GM12878 (cell line): ENCODE measurements around the gene PFKM. TPM values are rescaled to one million over a fixed set of nuclear protein-coding genes. Genes with fewer than 3 reads are reported as not detected.

Experiments
- ATAC-seq: fragments of 200-7000 bp; cut with Tn5 transposase; 3 replicates; pipeline ENCODE4 v1.9.1; 2020; ENCODE audit warnings: mild to moderate bottlenecking, moderate library complexity
- BruUV-seq: library from RNA; stranded (reverse); fragments of 400-500 nt; replicated peaks from 2 replicates; lab custom pipeline; 2021; lab: Mats Ljungman, UMichigan
- CTCF ChIA-PET: fragments of 300-600 bp; sonication (Branson Sonifier 250); formaldehyde crosslinking; extraction: SDS; loops from one replicate; lab custom pipeline; 2021; ENCODE audit warnings: inconsistent platforms; lab: Yijun Ruan, JAX
- POLR2A ChIA-PET: fragments of 350-600 bp; formaldehyde crosslinking; extraction: SDS; loops from one replicate; lab custom pipeline; 2021; ENCODE audit warnings: inconsistent platforms; lab: Charles Lee
- RAD21 ChIA-PET: fragments of 300-600 bp; sonication (Branson Sonifier 250); formaldehyde crosslinking; loops from one replicate; lab custom pipeline; 2023; ENCODE audit warnings: antibody characterized with exemption; ENCODE audit not compliant: unreplicated experiment; lab: Charles Lee
- SMC1A ChIA-PET: fragments of 300-600 bp; sonication (Branson Sonifier 250); formaldehyde crosslinking; loops from one replicate; lab custom pipeline; 2023; ENCODE audit not compliant: unreplicated experiment, uncharacterized antibody; lab: Charles Lee
- DNase-seq: peaks from one replicate; pipeline ENCODE4 v3.0.0-alpha.2; 2011; ENCODE audit warnings: low read depth, low spot score
- FAIRE-seq: peaks from 3 replicates; lab custom pipeline; 2011; peaks lifted over from hg19 to GRCh38; lab: Jason Lieb, UNC
- H2AFZ ChIP-seq: 2 replicates; pipeline ENCODE4 v1.6.0; 2011; ENCODE audit warnings: low read depth, low read length, control low read depth; ENCODE audit not compliant: control insufficient read depth
- H3K27ac ChIP-seq: 2 replicates; pipeline ENCODE4 v1.5.1; 2011; ENCODE audit warnings: control low read depth; ENCODE audit not compliant: control insufficient read depth, insufficient read depth
- H3K27me3 ChIP-seq, 2 experiments: replicated peaks in 1 of 2; 2 replicates each; pipeline versions ENCODE4 v1.6.0 to v1.6.1; 2011; ENCODE audit warnings: low read length in 1 of 2; ENCODE audit not compliant: control insufficient read depth in 2 of 2, insufficient read depth in 2 of 2
- H3K36me3 ChIP-seq, 2 experiments: 2 replicates each; pipeline ENCODE4 v1.5.1; 2011; ENCODE audit warnings: low read length in 1 of 2; ENCODE audit not compliant: control insufficient read depth in 2 of 2, insufficient read depth in 2 of 2
- H3K4me1 ChIP-seq: 2 replicates; pipeline ENCODE4 v1.6.1; 2011; ENCODE audit warnings: mild to moderate bottlenecking, low read length, moderate library complexity, mixed read lengths; ENCODE audit not compliant: control insufficient read depth, insufficient read depth
- H3K4me2 ChIP-seq: 2 replicates; pipeline ENCODE4 v1.6.0; 2011; ENCODE audit warnings: control low read depth; ENCODE audit not compliant: control insufficient read depth, insufficient read depth
- H3K4me3 ChIP-seq: fragments of 200-600 bp; sonication (generic); 2 replicates; pipeline ENCODE4 v1.5.1; 2016
- H3K79me2 ChIP-seq: 2 replicates; pipeline ENCODE4 v1.6.0; 2011; ENCODE audit warnings: low read length; ENCODE audit not compliant: control insufficient read depth, insufficient read depth
- H3K9ac ChIP-seq: 2 replicates; pipeline ENCODE4 v1.8.0; 2011; ENCODE audit warnings: low read length, control low read depth, mixed read lengths; ENCODE audit not compliant: control insufficient read depth, insufficient read depth
- H3K9me3 ChIP-seq: replicated peaks from 3 replicates; pipeline ENCODE4 v1.5.1; 2011; ENCODE audit warnings: mild to moderate bottlenecking, low read length; ENCODE audit not compliant: control insufficient read depth, insufficient read depth
- H4K20me1 ChIP-seq: 2 replicates; pipeline ENCODE4 v1.6.0; 2011; ENCODE audit not compliant: control insufficient read depth, insufficient read depth
- CBX5 ChIP-seq: sonication (generic); IDR thresholded peaks from 2 replicates; pipeline ENCODE4 v1.6.1; 2016; ENCODE audit warnings: low read depth, moderate library complexity, mild to moderate bottlenecking, inconsistent platforms
- FOS ChIP-seq: IDR thresholded peaks from 3 replicates; pipeline ENCODE4 v1.6.1; 2011; ENCODE audit warnings: borderline replicate concordance; ENCODE audit not compliant: insufficient read length; ENCODE audit errors: extremely low read depth
- FOXM1 ChIP-seq: IDR thresholded peaks from 2 replicates; pipeline ENCODE4 v1.6.1; 2012; ENCODE audit warnings: low read depth, mild to moderate bottlenecking, inconsistent platforms, low read length, moderate library complexity
- NFYA ChIP-seq: IDR thresholded peaks from 2 replicates; pipeline ENCODE4 v1.6.1; 2011; ENCODE audit warnings: low read depth, mild to moderate bottlenecking, low read length, improper control_type of control experiment, borderline replicate concordance
- NRF1 ChIP-seq: conservative IDR thresholded peaks from 2 replicates; pipeline ENCODE4 v1.6.1; 2011; ENCODE audit warnings: mild to moderate bottlenecking, low read depth, low read length, improper control_type of control experiment
- PML ChIP-seq: IDR thresholded peaks from 2 replicates; pipeline ENCODE4 v1.6.1; 2012; ENCODE audit warnings: low read length, inconsistent platforms
- RBBP5 ChIP-seq: fragments of 200-600 bp; sonication (generic); conservative IDR thresholded peaks from 2 replicates; pipeline ENCODE4 v1.6.1; 2016
- ZNF207 ChIP-seq: fragments of 450-650 bp; IDR thresholded peaks from 2 replicates; pipeline ENCODE4 v1.6.1; 2014; ENCODE audit warnings: antibody characterized with exemption, mild to moderate bottlenecking, borderline replicate concordance
- ZNF217 ChIP-seq: fragments of 450-650 bp; IDR thresholded peaks from 2 replicates; pipeline ENCODE4 v1.6.1; 2017; ENCODE audit warnings: antibody characterized with exemption, mild to moderate bottlenecking
- ZNF274 ChIP-seq: IDR thresholded peaks from one replicate; pipeline ENCODE4 v1.8.0; 2011; ENCODE audit not compliant: insufficient read length, insufficient read depth
- WGBS: methylation state at CpG from one replicate; pipeline ENCODE4 v1.1.6; 2016; ENCODE audit warnings: low lambda C conversion rate; ENCODE audit not compliant: insufficient replicate concordance, insufficient coverage; ENCODE audit errors: missing lambda C conversion rate; 5-methylcytosine and 5-hydroxymethylcytosine counted together
- in situ Hi-C: fragments of 300-500 bp; cut with MboI; formaldehyde crosslinking; loops from 9 replicates; pipeline ENCODE4 v1.14.3; 2018; ENCODE audit warnings: mixed read lengths
- intact Hi-C: fragments of 100-400 bp; cut with micrococcal nuclease; formaldehyde crosslinking; loops from one replicate; pipeline ENCODE4 v1.14.2; 2022; ENCODE audit not compliant: unreplicated experiment
- polyA plus RNA-seq, 11 experiments: library from polyadenylated mRNA; depleted of rRNA in 4 of 11; unstranded in 6 of 11; stranded (reverse) in 5 of 11; fragments of >200 nt; fragmentation: Nextera tagmentation in 4 of 11; fragmentation: Illumina TruSeq in 1 of 11; extraction: Ambion mirVana in 4 of 11; extraction: Trizol in 1 of 11; gene quantifications; 1 replicate in 1 of 11; 2 replicates in 10 of 11; pipeline versions ENCODE4 v1.2.1 to v1.2.3, GENCODE V29; 2011 to 2016; ENCODE audit warnings: inconsistent platforms in 2 of 11, missing spikeins in 2 of 11, low read depth in 1 of 11
- total RNA-seq, 4 experiments: library from RNA; depleted of rRNA in 3 of 4; stranded (reverse); fragments of >200 nt in 3 of 4; fragmentation: Illumina TruSeq in 1 of 4; extraction: Trizol in 1 of 4; gene quantifications; 2 replicates each; pipeline versions ENCODE4 v1.2.1 to v1.2.3, GENCODE V29; 2013 to 2021
- TF ChIP-seq, protein P1 (sequence below): IDR thresholded peaks from 2 replicates; pipeline ENCODE4 v1.6.1; 2012; ENCODE audit warnings: low read depth, low read length, improper control_type of control experiment
- TF ChIP-seq, protein P2 (sequence below): fragments of 450-650 bp; formaldehyde crosslinking; IDR thresholded peaks from 2 replicates; pipeline ENCODE4 v1.4.0; 2022; ENCODE audit warnings: mild to moderate bottlenecking, moderate library complexity

Gene PFKM
- total and polyA plus RNA-seq, 10 of the 15 experiments (the other 5 are each of a cell fraction or from before 2014, with no cell fraction given) = 27.6 to 80.0 (median 55.8) TPM

- TF ChIP-seq, protein P1, sequence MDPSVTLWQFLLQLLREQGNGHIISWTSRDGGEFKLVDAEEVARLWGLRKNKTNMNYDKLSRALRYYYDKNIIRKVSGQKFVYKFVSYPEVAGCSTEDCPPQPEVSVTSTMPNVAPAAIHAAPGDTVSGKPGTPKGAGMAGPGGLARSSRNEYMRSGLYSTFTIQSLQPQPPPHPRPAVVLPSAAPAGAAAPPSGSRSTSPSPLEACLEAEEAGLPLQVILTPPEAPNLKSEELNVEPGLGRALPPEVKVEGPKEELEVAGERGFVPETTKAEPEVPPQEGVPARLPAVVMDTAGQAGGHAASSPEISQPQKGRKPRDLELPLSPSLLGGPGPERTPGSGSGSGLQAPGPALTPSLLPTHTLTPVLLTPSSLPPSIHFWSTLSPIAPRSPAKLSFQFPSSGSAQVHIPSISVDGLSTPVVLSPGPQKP = no peak
- no peak for TF ChIP-seq FOS
- no peak for TF ChIP-seq PML
- TF ChIP-seq FOXM1 = no peak
- TF ChIP-seq, protein P2, sequence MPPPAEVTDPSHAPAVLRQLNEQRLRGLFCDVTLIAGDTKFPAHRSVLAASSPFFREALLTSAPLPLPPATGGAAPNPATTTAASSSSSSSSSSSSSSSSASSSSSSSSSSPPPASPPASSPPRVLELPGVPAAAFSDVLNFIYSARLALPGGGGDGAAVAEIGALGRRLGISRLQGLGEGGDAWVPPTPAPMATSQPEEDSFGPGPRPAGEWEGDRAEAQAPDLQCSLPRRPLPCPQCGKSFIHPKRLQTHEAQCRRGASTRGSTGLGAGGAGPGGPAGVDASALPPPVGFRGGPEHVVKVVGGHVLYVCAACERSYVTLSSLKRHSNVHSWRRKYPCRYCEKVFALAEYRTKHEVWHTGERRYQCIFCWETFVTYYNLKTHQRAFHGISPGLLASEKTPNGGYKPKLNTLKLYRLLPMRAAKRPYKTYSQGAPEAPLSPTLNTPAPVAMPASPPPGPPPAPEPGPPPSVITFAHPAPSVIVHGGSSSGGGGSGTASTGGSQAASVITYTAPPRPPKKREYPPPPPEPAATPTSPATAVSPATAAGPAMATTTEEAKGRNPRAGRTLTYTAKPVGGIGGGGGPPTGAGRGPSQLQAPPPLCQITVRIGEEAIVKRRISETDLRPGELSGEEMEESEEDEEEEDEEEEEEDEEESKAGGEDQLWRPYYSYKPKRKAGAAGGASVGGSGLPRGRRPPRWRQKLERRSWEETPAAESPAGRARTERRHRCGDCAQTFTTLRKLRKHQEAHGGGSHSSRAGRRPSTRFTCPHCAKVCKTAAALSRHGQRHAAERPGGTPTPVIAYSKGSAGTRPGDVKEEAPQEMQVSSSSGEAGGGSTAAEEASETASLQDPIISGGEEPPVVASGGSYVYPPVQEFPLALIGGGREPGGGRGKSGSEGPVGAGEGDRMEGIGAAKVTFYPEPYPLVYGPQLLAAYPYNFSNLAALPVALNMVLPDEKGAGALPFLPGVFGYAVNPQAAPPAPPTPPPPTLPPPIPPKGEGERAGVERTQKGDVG (CRISPR knock-in tag) = no peak
- TF ChIP-seq RBBP5 = no peak
- no peak for TF ChIP-seq CBX5
- no peak for TF ChIP-seq NFYA
- TF ChIP-seq ZNF274 = no peak
- TF ChIP-seq NRF1 = no peak
- TF ChIP-seq ZNF217 = no peak
- no peak for TF ChIP-seq ZNF207
- ATAC-seq (no peak), FAIRE-seq (peak; percentile 7), DNase-seq (no peak)
- Histone ChIP-seq H4K20me1 (no peaks in the 10 kb centered on the region), H3K27ac (peak overlapping the region; percentile 91), H3K4me3 (peak overlapping the region; percentile 88), H3K9me3 (no peaks in the 10 kb centered on the region), H3K9ac (peak overlapping the region; percentile 82), H2AFZ (peak overlapping the region; percentile 94), H3K27me3 (no peaks in the 10 kb centered on the region), H3K4me1 (peaks cover 6% of the 10 kb centered on the region), H3K79me2 (peaks cover 23% of the 10 kb centered on the region), H3K36me3 (peaks cover 0 to 6% of the 10 kb centered on the region in 2 experiments; a peak in 1 of 4 replicates), H3K4me2 (peak overlapping the region; percentile 88)
- ChIA-PET CTCF (interaction anchor here (0.7 to 3.5 kb wide), 6 partner anchors 12 to 159 kb away, joined by 3 to 19 read pairs (median 4); no protein-coding TSS in a partner anchor), SMC1A (interaction anchor here (1.1 to 3.4 kb wide), 7 partner anchors 11 to 53 kb away, joined by 3 to 27 read pairs (median 4); partner anchors contain the start of genes ASB8 and SENP1), POLR2A (interaction anchor here (1.3 to 2.2 kb wide), 3 partner anchors 14 to 17 kb away, joined by 3 to 17 read pairs (median 3); partner anchors contain the start of gene SENP1), RAD21 (interaction anchor here (1.1 to 1.9 kb wide), 5 partner anchors 10 to 37 kb away, joined by 4 to 8 read pairs (median 4); partner anchors contain the start of genes ASB8 and SENP1)
- BruUV-seq = no TSS peak
- intact Hi-C loops = no loop called here
- WGBS = 0% methylated on average over 5 of the region's 5 CpGs
- in situ Hi-C loops = no loop called here
These were observed 651 bp downstream of the PFKM start for GRCh38 chr12:48119834-48120195.
